Tibial artery (tissue), 4 donors: ENCODE data around the gene SLC2A3.
A peak's percentile ranks its signal among the peaks of the same experiment; 100 is the strongest.
"Not testable (repeated sequence)": the region's sequence is repeated elsewhere in the genome, so short reads cannot be mapped to it uniquely, and the experiment has no call there.

Experiments
- DNase-seq, 2 donors: peaks; one replicate each; pipeline ENCODE4 v3.0.0-alpha.2; 2019
- H3K27ac ChIP-seq, 2 donors: fragments of 200-600 bp; sonication (generic) in 1 of 2; 1 replicate in 1 of 2; 2 replicates in 1 of 2; pipeline ENCODE4 v1.5.1; 2018 to 2019; ENCODE audit warnings: mild to moderate bottlenecking in 1 of 2
- H3K27me3 ChIP-seq, 2 donors: fragments of 200-600 bp; sonication (generic) in 1 of 2; one replicate each; pipeline versions ENCODE4 v1.5.1 to v1.6.0; 2016 to 2019
- H3K36me3 ChIP-seq, 3 donors: fragments of 200-600 bp; sonication (generic) in 2 of 3; one replicate each; pipeline ENCODE4 v1.5.1; 2016 to 2019; ENCODE audit warnings: mild to moderate bottlenecking in 2 of 3
- H3K4me1 ChIP-seq, 4 donors: fragments of 200-600 bp; sonication (generic) in 2 of 4; 1 replicate in 3 of 4; 2 replicates in 1 of 4; pipeline ENCODE4 v1.5.1; 2016 to 2019
- H3K4me3 ChIP-seq, 2 donors: fragments of 200-600 bp; sonication (generic) in 1 of 2; 1 replicate in 1 of 2; 2 replicates in 1 of 2; pipeline ENCODE4 v1.5.1; 2018 to 2019; ENCODE audit warnings: mild to moderate bottlenecking in 2 of 2
- H3K9me3 ChIP-seq, 3 donors: fragments of 200-600 bp; sonication (generic) in 1 of 3; one replicate each; pipeline ENCODE4 v1.5.1; 2016 to 2019
- CTCF ChIP-seq, 2 experiments: fragments of 200-600 bp in 1 of 2; fragments of 450-650 bp in 1 of 2; IDR thresholded peaks; one replicate each; pipeline ENCODE4 v1.5.1; 2017 to 2019; ENCODE audit warnings: antibody characterized with exemption in 2 of 2, mild to moderate bottlenecking in 1 of 2, moderate library complexity in 1 of 2
- intact Hi-C: fragments of 100-400 bp; cut with DNase I; formaldehyde crosslinking; loops from one replicate; pipeline ENCODE4 v1.15.0; 2023; ENCODE audit warnings: low total_unique reads

SLC2A3 gene

GRCh38 chr12:7973457-7973825 lies 37.5 kb upstream of the SLC2A3 start:
- no peak overlapping the region for H3K4me3 ChIP-seq
- no peaks in the 10 kb centered on the region for H3K9me3 ChIP-seq
- H3K36me3 ChIP-seq: no peaks in the 10 kb centered on the region
- no peaks in the 10 kb centered on the region for H3K27me3 ChIP-seq
- H3K27ac ChIP-seq: no peak overlapping the region
- intact Hi-C loops: loop anchor here (5.0 kb wide), 1 partner anchor 36 kb away; the partner anchor contains the start of gene SLC2A3
- peaks cover 0 to 29% (median 10%) of the 10 kb centered on the region in 4 donors for H3K4me1 ChIP-seq
- no peak for DNase-seq
- no peak for TF ChIP-seq CTCF (IDR thresholded peaks at IDR 0.05)

- Histone ChIP-seq H3K36me3 (no peaks in the 10 kb centered on the region), H3K27ac (no peak overlapping the region), H3K4me1 (peaks cover 0 to 29% (median 10%) of the 10 kb centered on the region in 4 donors), H3K9me3 (no peaks in the 10 kb centered on the region), H3K4me3 (no peak overlapping the region), H3K27me3 (no peaks in the 10 kb centered on the region)
- intact Hi-C loops: loop anchor here (5.0 kb wide), 1 partner anchor 36 kb away; the partner anchor contains the start of gene SLC2A3
- DNase-seq: no peak
- no peak for TF ChIP-seq CTCF (IDR thresholded peaks at IDR 0.05)
Measured at GRCh38 chr12:7972734-7973456, 36.9 kb upstream of the SLC2A3 start.

GRCh38 chr12:7972269-7972668 lies 36.3 kb upstream of the SLC2A3 start:
- intact Hi-C loops: loop anchor here (5.0 kb wide), 1 partner anchor 35 kb away; the partner anchor contains the start of gene SLC2A3
- not testable (repeated sequence) for H3K4me3 ChIP-seq, H3K36me3 ChIP-seq, H3K27me3 ChIP-seq, H3K9me3 ChIP-seq, H3K27ac ChIP-seq, DNase-seq
- peaks cover 0 to 29% (median 10%) of the 10 kb centered on the region in 4 donors for H3K4me1 ChIP-seq

- not testable (repeated sequence) for H3K36me3 ChIP-seq, H3K9me3 ChIP-seq, H3K27me3 ChIP-seq, DNase-seq
- peak overlapping the region; percentile 78 to 80 for H3K27ac ChIP-seq
- intact Hi-C loops: loop anchor here (5.0 kb wide), 1 partner anchor 34 kb away; the partner anchor contains the start of gene SLC2A3
- peak overlapping the region in 1 of 2 donors; percentile 59 for H3K4me3 ChIP-seq
- H3K4me1 ChIP-seq: peaks cover 0 to 24% (median 10%) of the 10 kb centered on the region in 4 donors
Measured at GRCh38 chr12:7971765-7972164, 35.8 kb upstream of the SLC2A3 start.

GRCh38 chr12:7970475-7971252 lies 34.7 kb upstream of the SLC2A3 start:
- no peaks in the 10 kb centered on the region for H3K36me3 ChIP-seq
- no peaks in the 10 kb centered on the region for H3K9me3 ChIP-seq
- H3K27ac ChIP-seq: peak overlapping the region; percentile 78 to 80
- peak in 1 of 2 experiments; percentile 42 for TF ChIP-seq CTCF (IDR thresholded peaks at IDR 0.05)
- peak overlapping the region; percentile 51 to 59 for H3K4me3 ChIP-seq
- peak; percentile 87 to 96 for DNase-seq
- peaks cover 0 to 17% (median 8%) of the 10 kb centered on the region in 4 donors for H3K4me1 ChIP-seq
- intact Hi-C loops: loop anchor here (5.0 kb wide), 1 partner anchor 33 kb away; the partner anchor contains the start of gene SLC2A3
- no peaks in the 10 kb centered on the region for H3K27me3 ChIP-seq

- no peak overlapping the region for H3K4me3 ChIP-seq
- no peaks in the 10 kb centered on the region for H3K27me3 ChIP-seq
- H3K9me3 ChIP-seq: no peaks in the 10 kb centered on the region
- no peak overlapping the region for H3K27ac ChIP-seq
- H3K4me1 ChIP-seq: peaks cover 0 to 16% (median 8%) of the 10 kb centered on the region in 4 donors
- H3K36me3 ChIP-seq: no peaks in the 10 kb centered on the region
- no peak for DNase-seq
- intact Hi-C loops: no loop called here
- TF ChIP-seq CTCF (IDR thresholded peaks at IDR 0.05): no peak
Measured at GRCh38 chr12:7966563-7966962, 30.6 kb upstream of the SLC2A3 start.

GRCh38 chr12:7964669-7965068 lies 28.7 kb upstream of the SLC2A3 start:
- DNase-seq, intact Hi-C loops: not testable (repeated sequence)

More at GRCh38 chr12:7964669-7965068, 28.7 kb upstream of the SLC2A3 start:
- H3K9me3 ChIP-seq, H3K27ac ChIP-seq, H3K4me1 ChIP-seq, H3K27me3 ChIP-seq, H3K4me3 ChIP-seq, H3K36me3 ChIP-seq: not testable (repeated sequence)
